Measurements from ENCODE around the gene DCDC2. TPM values are rescaled to one million over a fixed set of nuclear protein-coding genes. Genes with fewer than 3 reads are reported as not detected.
A peak's percentile ranks its signal among the peaks of the same experiment; 100 is the strongest.
"Not testable (repeated sequence)": the region's sequence is repeated elsewhere in the genome, so short reads cannot be mapped to it uniquely, and the experiment has no call there.

DCDC2 gene
- total RNA-seq, 2 donors from 2014 or later: 0.12 TPM; not detected in 1

DNA sequence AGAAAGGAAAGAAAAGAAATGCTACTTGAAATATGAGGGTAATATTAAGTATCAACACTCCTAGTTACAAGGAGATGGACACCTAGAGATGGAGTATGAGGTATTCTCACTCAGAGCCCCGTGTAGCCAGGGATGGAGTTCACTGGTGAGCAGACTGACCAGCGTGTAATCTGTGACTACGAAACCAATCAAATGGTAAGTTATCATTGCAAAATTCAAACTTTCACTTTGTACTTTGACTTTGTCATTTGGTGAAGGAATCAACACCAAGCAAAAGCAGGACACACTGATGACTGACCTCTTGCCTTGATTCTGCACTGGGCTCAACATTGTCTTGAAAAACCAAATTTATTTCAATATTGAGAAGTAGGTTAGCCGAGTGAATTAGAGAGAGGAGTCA is 51.8 kb downstream of the DCDC2 start:
- no peaks in the 10 kb centered on the region for H3K36me3 Mint-ChIP-seq (ENCODE audit: insufficient read depth in 2 of 2)
- H3K4me3 Mint-ChIP-seq: no peak overlapping the region
- H3K27ac Mint-ChIP-seq: no peak overlapping the region
- ATAC-seq (replicated peaks in 1 of 2) (no peak), DNase-seq (no peak)
- H3K27me3 Mint-ChIP-seq (ENCODE audit: low read depth): peaks cover 12% of the 10 kb centered on the region
- no peaks in the 10 kb centered on the region for H3K4me1 Mint-ChIP-seq (ENCODE audit: low read depth)
- peaks cover 3% of the 10 kb centered on the region in 2 donors for H3K9me3 Mint-ChIP-seq

DNA sequence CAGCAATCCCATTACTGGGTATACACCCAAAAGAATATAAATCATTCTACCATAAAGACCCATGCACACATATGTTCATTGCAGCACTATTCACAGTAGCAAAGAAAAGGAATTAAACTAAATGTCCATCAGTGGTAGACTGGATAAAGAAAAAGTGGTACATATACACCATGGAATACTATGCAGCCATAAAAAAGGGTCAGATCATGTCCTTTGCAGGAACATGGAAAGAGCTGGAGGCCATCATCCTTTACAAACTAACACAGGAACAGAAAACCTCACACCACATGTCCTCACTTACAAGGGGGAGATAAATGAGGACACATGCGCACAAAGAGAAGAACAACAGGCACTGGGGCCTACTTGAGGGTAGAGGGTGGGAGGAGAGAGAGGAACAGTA is 60.9 kb downstream of the DCDC2 start:
- Mint-ChIP-seq H3K4me3 (no peak overlapping the region), H3K9me3 (peaks cover 5 to 7% of the 10 kb centered on the region in 2 donors), H3K27me3 (ENCODE audit: low read depth) (peaks cover 11% of the 10 kb centered on the region), H3K27ac (no peak overlapping the region), H3K4me1 (ENCODE audit: low read depth) (no peaks in the 10 kb centered on the region), H3K36me3 (ENCODE audit: insufficient read depth in 2 of 2) (peaks cover 2 to 5% of the 10 kb centered on the region in 2 donors)
- no peak for DNase-seq
- no peak for ATAC-seq (replicated peaks in 1 of 2)

DNA sequence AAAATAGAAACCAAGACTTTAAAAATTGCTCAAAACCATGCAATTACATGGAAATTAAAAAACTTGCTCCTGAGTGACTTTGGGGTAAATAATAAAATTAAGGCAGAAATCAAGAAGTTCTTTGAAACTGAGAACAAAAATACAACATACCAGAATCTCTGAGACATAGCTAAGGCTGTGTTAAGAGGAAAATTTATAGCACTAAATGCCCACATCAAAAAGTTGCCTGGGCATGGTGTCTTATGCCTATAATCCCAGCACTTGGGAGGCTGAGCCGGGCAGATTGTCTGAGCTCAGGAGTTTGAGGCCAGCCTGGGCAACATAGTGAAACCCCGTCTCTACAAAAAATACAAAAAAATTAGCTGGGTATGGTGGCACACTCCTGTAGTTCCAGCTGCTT is 64.0 kb downstream of the DCDC2 start:
- DNase-seq; H3K27ac Mint-ChIP-seq; H3K4me1 Mint-ChIP-seq (ENCODE audit: low read depth); ATAC-seq (replicated peaks in 1 of 2); H3K4me3 Mint-ChIP-seq; H3K36me3 Mint-ChIP-seq (ENCODE audit: insufficient read depth in 2 of 2); H3K9me3 Mint-ChIP-seq: not testable (repeated sequence)
- peaks cover 11% of the 10 kb centered on the region for H3K27me3 Mint-ChIP-seq (ENCODE audit: low read depth)

DNA sequence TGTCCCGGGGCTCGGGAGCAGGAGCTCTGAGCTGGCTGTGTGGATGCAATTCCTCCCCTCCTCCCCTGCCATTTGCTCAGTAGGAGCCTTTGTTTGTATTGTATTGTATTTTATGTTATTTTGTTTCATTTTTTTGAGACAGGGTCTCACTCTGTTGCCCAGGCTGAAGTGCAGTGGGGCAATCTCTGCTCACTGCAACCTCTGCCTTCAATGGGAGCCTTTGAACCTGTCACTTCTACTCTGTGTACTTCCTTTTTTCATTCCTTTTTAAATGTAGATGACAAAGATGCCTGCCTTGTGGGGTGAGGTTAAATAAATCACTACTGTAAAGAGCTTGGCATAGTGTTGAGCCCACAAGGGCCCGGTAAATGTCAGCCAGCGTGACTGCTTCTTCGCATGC is 70.6 kb downstream of the DCDC2 start:
- Mint-ChIP-seq H3K36me3 (ENCODE audit: insufficient read depth in 2 of 2) (no peaks in the 10 kb centered on the region), H3K4me3 (no peak overlapping the region), H3K4me1 (ENCODE audit: low read depth) (no peaks in the 10 kb centered on the region), H3K27ac (no peak overlapping the region), H3K9me3 (no peaks in the 10 kb centered on the region), H3K27me3 (ENCODE audit: low read depth) (peaks cover 10% of the 10 kb centered on the region)
- ATAC-seq (replicated peaks in 1 of 2) (no peak), DNase-seq (no peak)

DNA sequence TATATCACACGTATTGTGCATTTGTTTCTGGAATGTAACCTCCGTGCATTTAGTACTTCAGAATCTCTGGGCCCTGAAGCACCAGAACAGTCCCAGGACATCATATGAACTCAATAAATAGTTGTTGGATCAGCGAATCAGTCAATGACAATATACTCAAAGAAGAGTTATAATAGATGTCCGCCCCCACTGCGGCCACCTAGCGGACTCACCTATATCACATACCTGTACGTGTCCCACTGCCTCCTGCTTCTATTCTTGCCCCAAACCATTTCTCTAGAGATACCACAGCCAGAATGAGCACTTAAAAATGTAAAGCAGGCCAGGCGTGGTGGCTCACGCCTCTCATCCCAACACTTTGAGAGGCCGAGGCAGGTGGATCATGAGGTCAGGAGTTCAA is 73.9 kb downstream of the DCDC2 start:
- Mint-ChIP-seq H3K4me1 (ENCODE audit: low read depth) (no peaks in the 10 kb centered on the region), H3K4me3 (no peak overlapping the region), H3K36me3 (ENCODE audit: insufficient read depth in 2 of 2) (no peaks in the 10 kb centered on the region), H3K27me3 (ENCODE audit: low read depth) (peaks cover 10% of the 10 kb centered on the region), H3K9me3 (no peaks in the 10 kb centered on the region), H3K27ac (no peak overlapping the region)
- DNase-seq (no peak), ATAC-seq (replicated peaks in 1 of 2) (no peak)

DNA sequence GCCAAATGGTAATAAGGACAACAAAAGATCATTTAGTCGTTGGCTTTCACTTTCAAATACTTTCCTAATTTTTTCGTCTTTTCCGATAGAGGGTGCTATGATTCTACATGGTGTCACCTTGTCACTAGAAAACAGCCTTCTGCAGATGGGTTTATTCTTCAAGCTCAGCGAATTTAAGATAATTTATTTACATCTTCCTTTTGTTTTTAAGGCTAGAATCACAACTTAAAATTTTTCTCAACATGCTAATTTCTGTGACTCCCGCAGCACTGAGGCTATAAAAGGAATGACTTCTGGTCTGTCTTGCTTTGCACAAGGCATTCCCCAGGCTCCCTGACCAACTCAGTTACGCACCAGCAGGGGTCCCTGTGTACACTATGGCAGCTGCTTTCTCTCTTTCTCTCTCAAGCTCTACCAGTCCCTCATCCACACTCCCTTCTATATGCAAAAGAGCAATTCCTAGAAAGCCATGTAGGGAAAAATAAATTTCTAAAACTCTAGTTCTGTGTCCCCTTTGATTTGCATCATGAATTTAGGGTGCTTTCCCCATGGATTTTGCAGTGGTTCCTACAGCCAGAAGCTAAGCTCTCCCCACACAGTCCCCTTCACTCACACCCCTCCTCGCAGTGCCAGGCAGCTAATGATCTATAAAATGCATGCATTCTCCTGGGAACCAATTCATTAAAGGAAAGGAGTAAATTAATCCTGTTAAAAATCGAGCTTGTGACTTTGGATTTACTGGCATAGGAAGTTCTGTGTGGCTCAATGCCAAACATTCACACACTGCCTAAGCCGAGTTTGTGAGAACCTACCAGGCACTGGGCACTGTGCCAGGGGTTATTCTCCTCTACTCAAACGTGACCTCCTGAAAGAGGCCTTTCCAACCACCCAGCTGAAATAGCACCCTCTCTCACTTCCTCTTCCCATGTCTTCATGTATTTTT is 74.5 kb downstream of the DCDC2 start:
- Mint-ChIP-seq H3K9me3 (no peaks in the 10 kb centered on the region), H3K27me3 (ENCODE audit: low read depth) (peaks cover 10% of the 10 kb centered on the region), H3K27ac (no peak overlapping the region), H3K4me1 (ENCODE audit: low read depth) (no peaks in the 10 kb centered on the region), H3K36me3 (ENCODE audit: insufficient read depth in 2 of 2) (no peaks in the 10 kb centered on the region), H3K4me3 (peak overlapping the region; percentile 44 to 54)
- ATAC-seq (replicated peaks in 1 of 2): peak; percentile 90 to 93
- peak; percentile 30 to 47 for DNase-seq

DNA sequence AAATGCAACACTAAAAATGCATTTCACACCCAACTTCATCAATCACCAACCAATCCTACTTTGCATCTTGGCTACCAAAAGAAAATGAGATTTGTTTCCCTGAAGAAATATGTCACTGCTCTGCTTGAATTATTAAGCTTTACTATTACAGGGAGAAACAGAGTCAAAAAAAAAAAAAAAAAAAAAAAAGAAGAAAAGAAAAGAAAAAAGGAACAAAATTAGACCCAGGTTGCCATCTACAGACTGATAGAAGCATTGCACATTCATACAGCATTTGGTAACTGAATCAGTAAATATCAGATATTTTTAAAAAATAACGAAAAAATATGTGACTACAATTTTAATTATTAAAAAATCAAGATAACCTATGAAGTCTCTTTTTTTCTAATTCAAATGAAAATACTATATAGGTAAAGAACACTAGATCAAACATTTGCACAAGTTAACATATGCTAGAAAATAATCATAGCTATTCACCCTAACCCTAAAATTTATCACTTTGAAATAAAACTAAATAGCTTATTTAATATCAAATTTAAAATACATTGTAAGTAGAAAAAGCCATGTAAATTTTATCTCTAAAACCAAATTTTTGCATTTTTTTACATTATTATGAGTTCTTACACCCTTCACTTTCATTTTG is 83.3 kb downstream of the DCDC2 start:
- Mint-ChIP-seq H3K36me3 (ENCODE audit: insufficient read depth in 2 of 2) (no peaks in the 10 kb centered on the region), H3K4me1 (ENCODE audit: low read depth) (no peaks in the 10 kb centered on the region), H3K4me3 (no peak overlapping the region), H3K27ac (no peak overlapping the region), H3K9me3 (no peaks in the 10 kb centered on the region), H3K27me3 (ENCODE audit: low read depth) (peaks cover 39% of the 10 kb centered on the region)
- ATAC-seq (replicated peaks in 1 of 2) (no peak), DNase-seq (no peak)

DNA sequence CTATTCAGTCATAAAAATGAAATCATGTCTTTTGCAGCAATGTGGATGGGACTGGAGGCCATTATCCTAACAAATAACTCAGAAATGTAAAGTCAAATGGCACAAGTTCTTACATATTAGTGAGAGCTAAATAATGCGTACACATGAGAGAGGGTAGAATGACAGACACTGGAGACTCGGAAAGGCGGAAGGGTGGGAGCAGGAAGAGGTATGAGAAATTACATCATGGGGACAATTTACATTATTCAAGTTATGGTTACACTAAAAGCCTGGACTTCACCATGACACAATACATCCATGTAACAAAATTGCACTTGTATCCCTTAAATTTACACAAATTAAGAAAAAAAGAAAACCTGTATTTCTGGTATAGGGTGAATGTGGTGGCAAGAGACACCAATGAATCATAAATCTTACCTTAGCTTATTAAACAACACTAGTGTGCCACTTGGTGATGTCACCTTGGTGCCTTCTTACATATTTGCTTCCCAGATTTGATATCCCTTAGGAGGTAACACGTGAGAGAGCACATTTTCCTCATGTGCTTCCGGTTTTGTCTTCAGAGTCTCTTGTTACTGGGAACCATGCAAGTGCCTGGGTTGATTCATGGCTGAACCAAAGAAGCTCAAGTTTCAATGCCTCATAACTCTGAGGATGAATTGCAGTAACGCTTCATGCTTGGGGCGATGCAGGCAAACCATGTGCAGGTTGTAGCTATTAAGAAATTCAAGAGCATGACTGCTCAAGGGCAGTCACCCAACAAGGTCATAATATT is 84.6 kb downstream of the DCDC2 start:
- Mint-ChIP-seq H3K27ac (peak overlapping the region; percentile 7), H3K4me3 (no peak overlapping the region), H3K27me3 (ENCODE audit: low read depth) (peaks cover 39% of the 10 kb centered on the region), H3K36me3 (ENCODE audit: insufficient read depth in 2 of 2) (no peaks in the 10 kb centered on the region), H3K4me1 (ENCODE audit: low read depth) (no peaks in the 10 kb centered on the region), H3K9me3 (no peaks in the 10 kb centered on the region)
- no peak for ATAC-seq (replicated peaks in 1 of 2)
- DNase-seq: no peak

DNA sequence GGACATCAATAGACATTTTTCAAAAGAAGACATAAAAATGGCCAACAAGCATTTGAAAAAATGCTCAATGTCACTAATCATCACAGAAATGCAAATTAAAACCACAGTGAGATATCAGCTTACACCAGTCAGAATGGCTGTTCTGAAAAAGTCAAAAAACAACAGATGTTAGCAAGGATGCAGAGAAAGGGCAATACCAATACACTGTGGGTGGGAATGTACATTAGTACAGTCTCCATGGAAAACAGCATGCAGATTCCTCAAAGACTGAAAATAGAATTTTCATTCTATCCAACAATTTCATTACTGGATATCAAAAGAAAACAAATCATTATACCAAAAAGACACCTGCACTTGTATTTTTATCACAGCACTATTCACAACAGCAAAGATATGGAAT is 85.3 kb downstream of the DCDC2 start:
- ATAC-seq (replicated peaks in 1 of 2): no peak
- DNase-seq: no peak
- Mint-ChIP-seq H3K27me3 (ENCODE audit: low read depth) (peaks cover 32% of the 10 kb centered on the region), H3K27ac (peak overlapping the region; percentile 7), H3K9me3 (no peaks in the 10 kb centered on the region), H3K36me3 (ENCODE audit: insufficient read depth in 2 of 2) (no peaks in the 10 kb centered on the region), H3K4me3 (no peak overlapping the region), H3K4me1 (ENCODE audit: low read depth) (no peaks in the 10 kb centered on the region)

DNA sequence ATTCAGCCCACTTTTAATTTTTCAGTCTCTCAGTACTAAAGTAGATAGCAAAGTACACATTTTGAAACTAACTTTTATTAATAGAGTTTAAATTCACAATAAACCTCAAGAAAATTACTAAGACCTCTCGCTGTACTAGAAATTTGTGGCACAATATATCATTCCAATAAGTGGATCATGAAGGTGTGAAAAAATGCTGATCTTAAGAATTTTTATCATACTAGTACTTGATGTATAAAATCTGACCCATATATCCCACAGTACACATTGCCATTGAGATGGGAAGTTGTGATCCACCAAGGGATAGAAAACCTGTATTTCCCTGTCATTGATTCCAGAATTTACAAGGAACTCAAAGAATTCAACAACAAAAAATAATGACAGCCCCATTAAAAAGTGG is 85.7 kb downstream of the DCDC2 start:
- DNase-seq: no peak
- no peak overlapping the region for H3K27ac Mint-ChIP-seq
- H3K4me1 Mint-ChIP-seq (ENCODE audit: low read depth): no peaks in the 10 kb centered on the region
- no peak for ATAC-seq (replicated peaks in 1 of 2)
- no peaks in the 10 kb centered on the region for H3K9me3 Mint-ChIP-seq
- no peaks in the 10 kb centered on the region for H3K36me3 Mint-ChIP-seq (ENCODE audit: insufficient read depth in 2 of 2)
- no peak overlapping the region for H3K4me3 Mint-ChIP-seq
- peaks cover 28% of the 10 kb centered on the region for H3K27me3 Mint-ChIP-seq (ENCODE audit: low read depth)

DNA sequence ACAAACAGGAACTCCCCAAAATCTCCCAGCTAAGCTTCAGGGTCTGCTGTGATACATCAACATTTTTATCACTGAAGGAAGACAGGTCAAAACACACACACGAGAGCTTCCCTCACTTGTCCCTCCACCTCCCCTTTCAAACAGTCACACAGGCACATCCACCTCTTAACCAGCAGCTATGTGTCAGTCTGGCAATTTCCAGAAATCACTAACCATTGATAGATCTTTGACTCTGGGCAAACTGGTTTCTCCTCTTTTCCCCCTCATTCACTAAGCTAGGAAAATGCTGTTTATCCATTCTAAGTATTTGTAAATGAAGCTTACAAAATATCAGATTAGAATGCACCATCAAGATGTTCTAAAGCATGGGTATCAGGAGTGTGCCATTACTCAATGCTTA is 87.8 kb downstream of the DCDC2 start:
- no peak overlapping the region for H3K4me3 Mint-ChIP-seq
- peak in 1 of 2 donors; percentile 39 for ATAC-seq (replicated peaks in 1 of 2)
- no peak overlapping the region for H3K27ac Mint-ChIP-seq
- H3K27me3 Mint-ChIP-seq (ENCODE audit: low read depth): peaks cover 23% of the 10 kb centered on the region
- no peaks in the 10 kb centered on the region for H3K9me3 Mint-ChIP-seq
- no peaks in the 10 kb centered on the region for H3K4me1 Mint-ChIP-seq (ENCODE audit: low read depth)
- no peaks in the 10 kb centered on the region for H3K36me3 Mint-ChIP-seq (ENCODE audit: insufficient read depth in 2 of 2)
- no peak for DNase-seq

DNA sequence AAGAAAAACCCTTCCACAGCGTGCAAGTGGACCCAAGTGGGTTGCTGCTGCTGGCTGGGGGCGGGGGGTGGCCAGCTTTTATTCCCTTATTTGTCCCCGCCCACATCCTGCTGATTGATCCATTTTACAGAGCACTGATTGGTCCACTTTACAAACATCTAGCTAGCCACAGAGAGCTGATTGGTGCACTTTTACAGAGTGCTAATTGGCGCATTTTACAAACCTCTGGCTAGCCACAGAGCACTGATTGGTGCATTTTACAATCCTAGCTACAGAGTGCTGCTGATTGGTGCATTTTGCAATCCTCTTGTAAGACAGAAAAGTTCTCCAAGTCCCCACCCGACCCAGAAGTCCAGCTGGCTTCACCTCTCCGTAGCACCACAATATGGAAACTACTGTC is 99.6 kb downstream of the DCDC2 start:
- not testable (repeated sequence) for H3K9me3 Mint-ChIP-seq; H3K27ac Mint-ChIP-seq; ATAC-seq (replicated peaks in 1 of 2); H3K36me3 Mint-ChIP-seq (ENCODE audit: insufficient read depth in 2 of 2); DNase-seq; H3K4me3 Mint-ChIP-seq
- Mint-ChIP-seq H3K4me1 (ENCODE audit: low read depth) (peaks cover 10% of the 10 kb centered on the region), H3K27me3 (ENCODE audit: low read depth) (peaks cover 38% of the 10 kb centered on the region)

DNA sequence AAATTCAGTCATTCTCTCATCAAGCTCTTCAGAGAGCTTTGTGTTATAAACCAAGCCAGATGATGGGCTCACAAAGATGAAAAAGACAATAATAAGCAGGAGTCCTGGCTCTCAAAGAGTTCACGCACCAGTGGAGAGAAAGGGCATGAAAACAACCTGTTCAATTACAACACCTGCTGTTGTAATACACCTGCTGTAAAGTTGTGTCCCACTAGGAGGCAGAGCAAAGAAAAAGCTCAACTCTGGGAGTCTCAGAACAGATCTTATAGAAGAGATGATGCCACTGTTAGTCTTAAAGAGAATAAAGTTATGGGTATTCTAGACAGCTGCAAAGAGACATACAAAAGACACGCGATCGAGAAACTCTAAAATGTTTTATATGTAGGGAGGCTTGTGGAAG is 100.6 kb downstream of the DCDC2 start:
- Mint-ChIP-seq H3K9me3 (peaks cover 0 to 2% of the 10 kb centered on the region in 2 donors), H3K4me1 (ENCODE audit: low read depth) (peaks cover 10% of the 10 kb centered on the region), H3K4me3 (no peak overlapping the region), H3K27me3 (ENCODE audit: low read depth) (peaks cover 36% of the 10 kb centered on the region), H3K36me3 (ENCODE audit: insufficient read depth in 2 of 2) (peaks cover under 1 to 4% of the 10 kb centered on the region in 2 donors), H3K27ac (no peak overlapping the region)
- ATAC-seq (replicated peaks in 1 of 2): no peak
- no peak for DNase-seq
